ENCODE results near the gene HDAC10.

GRCh38 chr22:50298937-50299784, 48.1 kb upstream of the HDAC10 start:
- TF ChIP-seq POLR2A (IDR thresholded peaks at IDR 0.05) (no peak), CTCF (IDR thresholded peaks at IDR 0.05) (no peak), EP300 (IDR thresholded peaks at IDR 0.05) (no peak), POLR2AphosphoS5 (IDR thresholded peaks at IDR 0.05) (no peak)

All from suprapubic skin (tissue), 4 donors.